GM12872 (cell line): ENCODE results near the gene ACSS3.

Source experiments
- CTCF ChIP-seq: IDR thresholded peaks from 3 replicates; pipeline ENCODE4 v1.5.1; 2011; ENCODE audit warnings: low read depth, mild to moderate bottlenecking, low read length, moderate library complexity; ENCODE audit not compliant: insufficient read depth

Gene ACSS3

GRCh38 chr12:81095501-81096232 lies 17.8 kb downstream of the ACSS3 start:
- TF ChIP-seq CTCF: no peak

GRCh38 chr12:81105687-81106086 lies 27.8 kb downstream of the ACSS3 start:
- no peak for TF ChIP-seq CTCF

GRCh38 chr12:81114226-81114625 lies 36.3 kb downstream of the ACSS3 start:
- TF ChIP-seq CTCF: no peak

- no peak for TF ChIP-seq CTCF
These were observed 43.1 kb downstream of the ACSS3 start for GRCh38 chr12:81120961-81121360.

- no peak for TF ChIP-seq CTCF
These were observed 45.7 kb downstream of the ACSS3 start for GRCh38 chr12:81123611-81124010.

GRCh38 chr12:81125691-81126090 lies 47.8 kb downstream of the ACSS3 start:
- no peak for TF ChIP-seq CTCF

- peak; percentile 84 for TF ChIP-seq CTCF
These were observed 51.2 kb downstream of the ACSS3 start for GRCh38 chr12:81128930-81129554.
